GM12891 (cell line): ENCODE measurements around the gene NECTIN4.
A peak's percentile ranks its signal among the peaks of the same experiment; 100 is the strongest.
"Not testable (repeated sequence)": the region's sequence is repeated elsewhere in the genome, so short reads cannot be mapped to it uniquely, and the experiment has no call there.

ENCODE experiments used
- DNase-seq: peaks from one replicate; pipeline ENCODE4 v3.0.0; 2011; ENCODE audit warnings: low spot score; ENCODE audit not compliant: insufficient read length
- FAIRE-seq: peaks from 2 replicates; lab custom pipeline; 2011; peaks lifted over from hg19 to GRCh38; lab: Jason Lieb, UNC
- PAX5 ChIP-seq: IDR thresholded peaks from 2 replicates; pipeline ENCODE4 v1.6.1; 2011; ENCODE audit warnings: low read length, moderate library complexity, mild to moderate bottlenecking; ENCODE audit not compliant: insufficient read depth, severe bottlenecking
- POLR2A ChIP-seq: IDR thresholded peaks from 2 replicates; pipeline ENCODE4 v1.6.1; 2011; ENCODE audit warnings: low read depth, low read length, control low read depth
- POLR2AphosphoS5 ChIP-seq: IDR thresholded peaks from 2 replicates; pipeline ENCODE4 v1.6.1; 2011; ENCODE audit warnings: low read depth, low read length, control low read depth
- POU2F2 ChIP-seq: IDR thresholded peaks from 2 replicates; pipeline ENCODE4 v1.6.1; 2011; ENCODE audit warnings: low read depth, mild to moderate bottlenecking, control low read depth, low read length, moderate library complexity
- SPI1 ChIP-seq: IDR thresholded peaks from 2 replicates; pipeline ENCODE4 v1.6.1; 2011; ENCODE audit warnings: low read depth, low read length, control low read depth
- TAF1 ChIP-seq: IDR thresholded peaks from 2 replicates; pipeline ENCODE4 v1.6.1; 2011; ENCODE audit warnings: low read depth, low read length, control low read depth

Gene NECTIN4

GRCh38 chr1:161122967-161123366 is 33.6 kb upstream of the NECTIN4 start:
- DNase-seq (no peak), FAIRE-seq (no peak)
- TF ChIP-seq PAX5 (no peak), TAF1 (no peak), POU2F2 (no peak), POLR2AphosphoS5 (no peak), SPI1 (no peak), POLR2A (no peak)

DNA sequence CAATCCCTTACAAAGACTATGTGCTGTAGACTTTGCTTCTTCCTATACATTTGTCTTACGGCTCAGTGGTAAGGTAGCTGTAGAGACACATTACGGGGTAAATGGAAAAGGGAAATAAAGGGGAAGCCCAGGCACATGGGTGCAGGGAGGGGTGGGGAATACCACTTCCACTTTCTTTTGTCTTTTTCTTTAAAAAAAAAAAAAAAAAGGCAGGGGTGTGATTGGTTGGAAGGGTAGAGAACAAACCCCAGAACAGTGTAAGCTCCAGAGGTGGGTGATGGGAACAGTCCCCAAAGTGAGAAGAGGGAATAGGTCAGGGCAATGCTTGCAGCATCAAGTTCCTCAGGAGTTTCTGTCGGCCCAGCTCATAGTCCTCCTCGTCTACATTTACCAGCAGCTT is 32.5 kb upstream of the NECTIN4 start:
- DNase-seq (no peak), FAIRE-seq (no peak)
- TF ChIP-seq SPI1, result peak; percentile 45; the same call in 1 of the 2 replicates
- no peak for TF ChIP-seq POLR2A

GRCh38 chr1:161121042-161121650 is 31.8 kb upstream of the NECTIN4 start:
- FAIRE-seq (no peak), DNase-seq (no peak)
- no peak for TF ChIP-seq TAF1
- TF ChIP-seq SPI1, result no peak
- TF ChIP-seq POLR2AphosphoS5, result no peak
- no peak for TF ChIP-seq PAX5
- no peak for TF ChIP-seq POU2F2
- no peak for TF ChIP-seq POLR2A

DNA sequence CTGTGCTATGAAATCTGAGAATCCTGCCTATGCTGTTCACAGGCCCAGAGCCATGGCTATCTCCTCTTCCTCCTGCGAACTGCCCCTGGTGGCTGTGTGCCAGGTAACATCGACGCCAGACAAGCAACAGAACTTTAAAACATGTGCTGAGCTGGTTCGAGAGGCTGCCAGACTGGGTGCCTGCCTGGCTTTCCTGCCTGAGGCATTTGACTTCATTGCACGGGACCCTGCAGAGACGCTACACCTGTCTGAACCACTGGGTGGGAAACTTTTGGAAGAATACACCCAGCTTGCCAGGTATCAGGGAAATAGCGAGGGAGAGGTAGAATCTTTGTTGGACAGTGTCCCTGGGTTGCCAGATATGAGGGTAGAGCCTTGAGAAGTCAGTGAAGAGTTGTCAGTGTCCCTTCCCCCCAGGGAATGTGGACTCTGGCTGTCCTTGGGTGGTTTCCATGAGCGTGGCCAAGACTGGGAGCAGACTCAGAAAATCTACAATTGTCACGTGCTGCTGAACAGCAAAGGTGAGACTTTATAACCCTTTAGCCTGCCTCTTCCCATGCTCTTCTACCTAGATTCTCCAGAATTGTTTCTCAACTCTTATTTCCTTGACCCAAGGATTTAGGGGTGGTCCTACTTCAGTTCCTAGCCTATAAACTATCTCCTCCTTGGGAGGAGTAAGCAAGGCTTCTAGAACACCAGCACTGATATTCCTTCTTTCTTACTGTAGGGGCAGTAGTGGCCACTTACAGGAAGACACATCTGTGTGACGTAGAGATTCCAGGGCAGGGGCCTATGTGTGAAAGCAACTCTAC is 29.9 kb upstream of the NECTIN4 start:
- DNase-seq, result peak; percentile 53
- FAIRE-seq, result peak; percentile 50
- TF ChIP-seq POLR2AphosphoS5, result no peak; the same call in 1 of the 2 replicates
- no peak; the same call in 1 of the 2 replicates for TF ChIP-seq POLR2A
- TF ChIP-seq TAF1, result no peak
- no peak for TF ChIP-seq POU2F2
- no peak for TF ChIP-seq PAX5
- TF ChIP-seq SPI1, result no peak

- FAIRE-seq, result peak; percentile 98
- TF ChIP-seq TAF1 (peak; percentile 96), SPI1 (no peak), POU2F2 (0 out of 2 replicates have a peak, but pooled peaks have one; percentile 48), POLR2AphosphoS5 (peak; percentile 90), PAX5 (no peak), POLR2A (peak; percentile 80)
- DNase-seq, result peak; percentile 88
Observed at GRCh38 chr1:161117759-161118581, 28.6 kb upstream of the NECTIN4 start, which contains the start of the genes NIT1 and PFDN2. NIT1 (plus strand) TSS chr1:161118105; CDS start chr1:161118177, 72 bp downstream. PFDN2 (minus strand) TSS chr1:161118037; CDS start chr1:161118026, 11 bp downstream.

GRCh38 chr1:161115961-161116360 is 26.6 kb upstream of the NECTIN4 start:
- not testable (repeated sequence) for DNase-seq, FAIRE-seq

DNA sequence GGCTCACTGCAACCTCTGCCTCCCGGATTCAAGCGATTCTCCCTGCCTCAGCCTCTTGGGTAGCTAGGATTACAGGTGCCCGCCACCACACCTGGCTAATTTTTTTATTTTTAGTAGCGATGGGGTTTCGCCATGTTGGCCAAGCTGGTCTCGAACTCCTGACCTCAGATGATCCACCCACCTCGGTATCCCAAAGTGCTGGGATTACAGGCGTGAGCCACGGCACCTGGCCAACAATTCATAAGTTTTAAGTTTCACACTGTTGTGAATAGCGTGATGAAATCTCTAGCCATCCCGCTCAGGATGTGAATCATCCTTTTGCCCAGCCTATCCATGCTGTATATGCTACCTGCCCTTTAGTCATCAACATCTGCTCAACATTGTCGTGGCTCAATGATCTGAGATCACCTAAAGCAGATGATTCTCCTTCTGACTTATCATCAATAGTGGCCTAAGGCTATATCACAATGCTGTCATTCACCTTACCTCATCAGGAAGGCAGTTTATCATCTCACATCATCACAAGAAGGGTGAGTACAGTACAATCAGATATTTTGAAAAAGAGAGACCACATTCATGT is 25.9 kb upstream of the NECTIN4 start:
- FAIRE-seq (peak; percentile 65), DNase-seq (no peak)
- no peak for TF ChIP-seq POU2F2
- no peak for TF ChIP-seq PAX5
- no peak for TF ChIP-seq POLR2AphosphoS5
- no peak for TF ChIP-seq POLR2A
- no peak for TF ChIP-seq TAF1
- no peak for TF ChIP-seq SPI1

DNA sequence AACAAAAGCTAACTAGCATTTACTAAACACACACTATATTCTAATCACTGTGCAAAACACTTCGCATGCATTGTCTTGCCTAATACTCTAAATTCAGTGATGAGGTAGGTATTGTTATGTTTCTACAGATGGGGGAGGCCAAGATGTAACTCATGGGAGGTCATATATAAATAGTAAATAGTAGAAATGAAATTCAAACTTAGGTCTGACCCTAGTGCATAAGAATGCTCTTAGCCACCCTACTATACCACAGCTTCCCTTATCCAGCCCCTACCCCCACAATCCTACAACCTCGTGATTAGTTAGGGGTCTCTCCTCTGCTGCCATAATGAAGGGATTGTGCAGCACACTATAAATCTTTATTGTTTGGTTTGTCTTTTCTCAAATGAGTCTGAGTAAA is 25.2 kb upstream of the NECTIN4 start:
- TF ChIP-seq POLR2A (no peak), PAX5 (no peak), POU2F2 (no peak), SPI1 (no peak), TAF1 (no peak), POLR2AphosphoS5 (no peak)
- no peak for FAIRE-seq

DNA sequence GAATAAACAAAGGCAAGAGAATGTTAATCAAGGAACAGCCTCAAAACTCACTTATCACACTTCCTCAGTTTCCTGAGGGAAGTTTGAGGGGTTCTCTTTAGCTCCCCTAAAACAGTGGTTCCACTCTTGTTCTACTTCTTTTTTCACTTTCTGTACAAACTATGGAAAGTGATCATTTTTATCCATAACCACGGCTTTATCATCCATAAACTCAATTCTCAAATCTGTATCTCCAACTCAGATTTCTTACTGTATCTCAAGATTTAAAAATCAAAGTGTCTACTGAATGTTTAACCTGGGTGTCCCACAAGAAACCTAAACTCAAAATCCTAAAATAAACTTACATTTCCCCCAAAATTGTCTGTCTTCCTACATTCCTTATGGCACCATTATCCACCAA is 24.6 kb upstream of the NECTIN4 start:
- FAIRE-seq, result no peak
- DNase-seq, result no peak

More for the DNA sequence above, 25.2 kb upstream of the NECTIN4 start:
- no peak for DNase-seq

More for the DNA sequence above, 24.6 kb upstream of the NECTIN4 start:
- TF ChIP-seq TAF1 (no peak), PAX5 (no peak), POU2F2 (no peak), POLR2A (no peak), SPI1 (no peak), POLR2AphosphoS5 (no peak)
